ENCODE measurements around the gene FAM20C.

- TF ChIP-seq CTCF (IDR thresholded peaks at IDR 0.05), result no peak
- TF ChIP-seq POLR2A (IDR thresholded peaks at IDR 0.05), result no peak
These were observed 46.5 kb upstream of the FAM20C start for GRCh38 chr7:145863-146262.
